Omental fat pad (tissue), 4 donors: ENCODE data around the gene NOSIP. TPM values are rescaled to one million over a fixed set of nuclear protein-coding genes. Genes with fewer than 3 reads are reported as not detected.

ENCODE experiments used
- ATAC-seq: fragments of 150-250 bp; one replicate; pipeline ENCODE4 v1.9.1; 2016; ENCODE audit warnings: mild to moderate bottlenecking, moderate library complexity; ENCODE audit not compliant: low FRiP score
- DNase-seq: peaks from one replicate; pipeline ENCODE4 v3.0.0-alpha.2; 2019; ENCODE audit warnings: low spot score
- total RNA-seq, 4 donors: library from RNA; depleted of rRNA; stranded (reverse); fragments of >200 nt; gene quantifications; one replicate each; pipeline ENCODE4 v1.1.0, GENCODE V29; 2016
- TF ChIP-seq, protein P1 (sequence below), 3 donors: fragments of 450-650 bp; IDR thresholded peaks; one replicate each; pipeline ENCODE4 v1.5.1; 2016 to 2017; ENCODE audit warnings: antibody characterized with exemption in 3 of 3, mild to moderate bottlenecking in 3 of 3, moderate library complexity in 2 of 3

NOSIP gene
- total RNA-seq, 4 donors from 2014 or later = 36.9 to 70.8 (median 46.4) TPM

DNA sequence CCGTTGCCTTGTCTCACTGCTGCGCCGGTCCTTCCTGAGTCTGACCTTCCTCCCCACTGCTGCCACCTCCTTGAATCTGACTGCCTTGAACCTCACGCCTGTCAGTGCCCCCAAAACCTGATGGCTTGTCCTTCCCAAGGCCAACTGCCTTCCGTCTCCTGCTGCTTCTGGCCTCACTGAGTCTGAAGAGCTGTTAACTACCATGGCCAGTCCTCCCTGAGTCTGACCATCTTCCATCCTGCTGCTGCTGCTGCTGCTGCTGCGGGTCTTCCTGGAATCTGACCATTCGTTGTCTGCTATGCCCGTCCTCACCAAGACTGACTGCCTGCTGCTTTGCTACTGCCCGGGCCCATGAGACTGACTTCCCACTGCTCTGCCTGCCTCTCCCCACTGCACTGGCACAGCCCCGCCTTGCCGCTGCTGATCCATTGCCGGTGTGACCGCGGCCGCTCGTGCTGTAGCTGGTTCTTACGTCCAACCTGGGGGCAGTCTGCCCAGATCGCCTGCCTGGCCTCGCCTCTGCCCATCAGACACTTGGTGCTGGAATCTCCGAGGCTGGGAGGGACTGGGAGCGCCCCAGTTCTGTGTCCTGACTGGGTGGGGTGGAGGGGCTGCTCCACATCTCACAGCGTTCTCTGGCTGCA is 55.4 kb downstream of the NOSIP start:
- ATAC-seq (no peak), DNase-seq (no peak)
- TF ChIP-seq, protein P1, sequence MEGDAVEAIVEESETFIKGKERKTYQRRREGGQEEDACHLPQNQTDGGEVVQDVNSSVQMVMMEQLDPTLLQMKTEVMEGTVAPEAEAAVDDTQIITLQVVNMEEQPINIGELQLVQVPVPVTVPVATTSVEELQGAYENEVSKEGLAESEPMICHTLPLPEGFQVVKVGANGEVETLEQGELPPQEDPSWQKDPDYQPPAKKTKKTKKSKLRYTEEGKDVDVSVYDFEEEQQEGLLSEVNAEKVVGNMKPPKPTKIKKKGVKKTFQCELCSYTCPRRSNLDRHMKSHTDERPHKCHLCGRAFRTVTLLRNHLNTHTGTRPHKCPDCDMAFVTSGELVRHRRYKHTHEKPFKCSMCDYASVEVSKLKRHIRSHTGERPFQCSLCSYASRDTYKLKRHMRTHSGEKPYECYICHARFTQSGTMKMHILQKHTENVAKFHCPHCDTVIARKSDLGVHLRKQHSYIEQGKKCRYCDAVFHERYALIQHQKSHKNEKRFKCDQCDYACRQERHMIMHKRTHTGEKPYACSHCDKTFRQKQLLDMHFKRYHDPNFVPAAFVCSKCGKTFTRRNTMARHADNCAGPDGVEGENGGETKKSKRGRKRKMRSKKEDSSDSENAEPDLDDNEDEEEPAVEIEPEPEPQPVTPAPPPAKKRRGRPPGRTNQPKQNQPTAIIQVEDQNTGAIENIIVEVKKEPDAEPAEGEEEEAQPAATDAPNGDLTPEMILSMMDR (IDR thresholded peaks at IDR 0.05) = no peak

GRCh38 chr19:49520705-49521319 is 59.5 kb downstream of the NOSIP start:
- ATAC-seq (no peak), DNase-seq (no peak)
- TF ChIP-seq, protein P1 (IDR thresholded peaks at IDR 0.05) = no peak

GRCh38 chr19:49518033-49518432 is 62.3 kb downstream of the NOSIP start:
- TF ChIP-seq, protein P1 (IDR thresholded peaks at IDR 0.05) = no peak
- no peak for ATAC-seq
- DNase-seq = no peak

DNA sequence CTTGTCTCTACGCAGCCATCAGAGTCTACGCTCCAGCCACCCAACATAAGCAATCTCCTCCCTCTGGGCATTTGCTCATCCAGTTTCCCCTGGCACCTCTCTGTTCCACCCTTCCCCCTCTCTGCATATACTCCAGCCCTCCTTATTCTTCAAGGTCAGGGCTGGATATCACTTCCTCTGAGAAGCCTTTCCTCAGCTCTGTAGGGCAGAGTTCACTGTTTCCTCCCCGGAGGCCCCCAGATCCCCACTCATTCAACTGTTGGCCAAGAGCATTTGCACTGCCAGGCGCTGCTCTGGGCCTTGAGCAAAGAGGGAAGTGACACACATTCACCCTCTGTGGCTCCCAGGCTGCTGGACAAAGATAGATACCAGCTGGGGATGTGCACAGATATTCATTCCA is 64.6 kb downstream of the NOSIP start:
- TF ChIP-seq, protein P1 (IDR thresholded peaks at IDR 0.05) = no peak
- peak; percentile 39 for ATAC-seq
- no peak for DNase-seq

GRCh38 chr19:49514151-49514550 is 66.2 kb downstream of the NOSIP start:
- TF ChIP-seq, protein P1 (IDR thresholded peaks at IDR 0.05) = no peak
- ATAC-seq (no peak), DNase-seq (no peak)

DNA sequence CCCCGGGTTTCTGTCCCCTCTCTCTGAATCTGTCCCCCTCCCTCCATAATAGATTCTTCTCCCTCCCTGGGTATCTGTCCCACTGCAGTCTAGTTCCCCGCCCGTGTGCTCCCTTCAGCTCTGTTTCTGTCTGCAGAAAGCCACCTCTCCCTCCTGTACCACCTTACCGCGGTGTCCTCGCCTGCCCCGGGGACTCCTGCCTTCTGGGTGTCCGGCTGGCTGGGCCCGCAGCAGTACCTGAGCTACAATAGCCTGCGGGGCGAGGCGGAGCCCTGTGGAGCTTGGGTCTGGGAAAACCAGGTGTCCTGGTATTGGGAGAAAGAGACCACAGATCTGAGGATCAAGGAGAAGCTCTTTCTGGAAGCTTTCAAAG is 66.6 kb downstream of the NOSIP start:
- ATAC-seq (no peak), DNase-seq (no peak)
- TF ChIP-seq, protein P1 (IDR thresholded peaks at IDR 0.05) = no peak
